Mesendoderm (in vitro differentiated cells): Measurements from ENCODE around the gene PIP5K1B.
A peak's percentile ranks its signal among the peaks of the same experiment; 100 is the strongest.

Experiments
- DNase-seq: peaks from one replicate; pipeline ENCODE4 v3.0.0; 2013
- H2AK5ac ChIP-seq: 2 replicates; pipeline ENCODE4 v1.6.1; 2013; ENCODE audit warnings: low read length, inconsistent platforms
- H2BK120ac ChIP-seq: 2 replicates; pipeline ENCODE4 v1.6.1; 2013; ENCODE audit warnings: low read depth, mild to moderate bottlenecking, low read length, moderate library complexity, mixed read lengths
- H2BK15ac ChIP-seq: replicated peaks from 2 replicates; pipeline ENCODE4 v1.6.1; 2013; ENCODE audit warnings: low read depth, mild to moderate bottlenecking, moderate library complexity
- H2BK5ac ChIP-seq: 2 replicates; pipeline ENCODE4 v1.6.1; 2013; ENCODE audit warnings: low read length, inconsistent platforms
- H3K18ac ChIP-seq: 2 replicates; pipeline ENCODE4 v1.6.1; 2013; ENCODE audit warnings: mild to moderate bottlenecking, low read length, mixed read lengths
- H3K23ac ChIP-seq: one replicate; pipeline ENCODE4 v1.6.1; 2013; ENCODE audit warnings: low read length
- H3K27ac ChIP-seq: 2 replicates; pipeline ENCODE4 v1.5.1; 2013; ENCODE audit warnings: low read depth, mild to moderate bottlenecking, inconsistent platforms, low read length, moderate library complexity
- H3K27me3 ChIP-seq: 2 replicates; pipeline ENCODE4 v1.6.1; 2013; ENCODE audit warnings: low read length, control low read depth, mild to moderate bottlenecking, inconsistent platforms; ENCODE audit not compliant: insufficient read depth, poor library complexity
- H3K36me3 ChIP-seq: 2 replicates; pipeline ENCODE4 v1.6.1; 2013; ENCODE audit warnings: low read length, inconsistent platforms; ENCODE audit not compliant: control insufficient read depth, insufficient read depth
- H3K4ac ChIP-seq: one replicate; pipeline ENCODE4 v1.6.1; 2013; ENCODE audit warnings: low read depth, mild to moderate bottlenecking, low read length, moderate library complexity
- H3K4me1 ChIP-seq: 2 replicates; pipeline ENCODE4 v1.6.1; 2013; ENCODE audit warnings: low read depth, low read length, inconsistent platforms; ENCODE audit not compliant: control insufficient read depth
- H3K4me2 ChIP-seq: 2 replicates; pipeline ENCODE4 v1.6.1; 2013; ENCODE audit warnings: low read length
- H3K4me3 ChIP-seq: 2 replicates; pipeline ENCODE4 v1.5.1; 2013; ENCODE audit warnings: mild to moderate bottlenecking, low read length
- H3K56ac ChIP-seq: one replicate; pipeline ENCODE4 v1.6.1; 2013; ENCODE audit warnings: low read length
- H3K79me1 ChIP-seq: 2 replicates; pipeline ENCODE4 v1.6.1; 2013; ENCODE audit warnings: low read length, inconsistent platforms
- H3K79me2 ChIP-seq: 2 replicates; pipeline ENCODE4 v1.6.1; 2013; ENCODE audit warnings: mild to moderate bottlenecking, low read length; ENCODE audit not compliant: control insufficient read depth, insufficient read depth
- H3K9ac ChIP-seq: 2 replicates; pipeline ENCODE4 v1.6.1; 2013; ENCODE audit warnings: low read length, inconsistent platforms
- H4K5ac ChIP-seq: one replicate; pipeline ENCODE4 v1.6.1; 2013; ENCODE audit warnings: low read length
- H4K8ac ChIP-seq: one replicate; pipeline ENCODE4 v1.6.1; 2013; ENCODE audit warnings: low read depth, mild to moderate bottlenecking, control low read depth, low read length, moderate library complexity
- WGBS: extraction: QIAGEN DNeasy Blood & Tissue Kit; methylation state at CpG from one replicate; pipeline ENCODE4 v1.1.7; 2013; ENCODE audit warnings: low lambda C conversion rate, missing lambda C conversion rate; ENCODE audit not compliant: insufficient coverage; ENCODE audit errors: extremely low coverage; 5-methylcytosine and 5-hydroxymethylcytosine counted together

The PIP5K1B gene

DNA sequence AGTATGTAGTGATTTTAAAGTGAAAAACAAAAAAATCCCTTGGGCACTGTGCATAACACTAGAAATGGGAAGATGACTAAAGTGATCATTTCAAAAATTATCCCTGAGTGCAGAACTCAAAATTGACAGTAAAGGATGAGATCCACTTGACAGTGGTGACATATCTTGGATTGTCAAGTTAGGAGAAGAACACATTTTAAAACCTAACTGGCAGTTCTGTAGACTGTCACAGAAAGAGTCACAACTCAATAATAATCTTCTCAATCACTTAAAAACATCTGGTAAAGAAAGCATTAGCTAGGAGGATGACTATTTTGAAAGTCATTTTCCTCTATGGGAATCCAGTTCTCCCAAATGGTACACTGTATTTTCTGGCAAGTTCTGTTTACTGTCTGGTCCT, 127.1 kb downstream of the PIP5K1B start:
- Histone ChIP-seq H3K36me3 (no peaks in the 10 kb centered on the region), H3K4me2 (no peak overlapping the region), H2AK5ac (no peak overlapping the region), H3K27me3 (peaks cover 1% of the 10 kb centered on the region), H2BK120ac (no peak overlapping the region), H3K79me2 (no peaks in the 10 kb centered on the region), H2BK5ac (no peak overlapping the region), H3K4me3 (no peak overlapping the region), H2BK15ac (no peak overlapping the region), H3K27ac (no peak overlapping the region), H3K79me1 (no peaks in the 10 kb centered on the region), H4K5ac (no peak overlapping the region), H4K8ac (no peak overlapping the region), H3K9ac (no peak overlapping the region), H3K4me1 (no peaks in the 10 kb centered on the region), H3K18ac (no peak overlapping the region), H3K56ac (no peak overlapping the region), H3K4ac (no peak overlapping the region), H3K23ac (no peak overlapping the region)
- DNase-seq = no peak

DNA sequence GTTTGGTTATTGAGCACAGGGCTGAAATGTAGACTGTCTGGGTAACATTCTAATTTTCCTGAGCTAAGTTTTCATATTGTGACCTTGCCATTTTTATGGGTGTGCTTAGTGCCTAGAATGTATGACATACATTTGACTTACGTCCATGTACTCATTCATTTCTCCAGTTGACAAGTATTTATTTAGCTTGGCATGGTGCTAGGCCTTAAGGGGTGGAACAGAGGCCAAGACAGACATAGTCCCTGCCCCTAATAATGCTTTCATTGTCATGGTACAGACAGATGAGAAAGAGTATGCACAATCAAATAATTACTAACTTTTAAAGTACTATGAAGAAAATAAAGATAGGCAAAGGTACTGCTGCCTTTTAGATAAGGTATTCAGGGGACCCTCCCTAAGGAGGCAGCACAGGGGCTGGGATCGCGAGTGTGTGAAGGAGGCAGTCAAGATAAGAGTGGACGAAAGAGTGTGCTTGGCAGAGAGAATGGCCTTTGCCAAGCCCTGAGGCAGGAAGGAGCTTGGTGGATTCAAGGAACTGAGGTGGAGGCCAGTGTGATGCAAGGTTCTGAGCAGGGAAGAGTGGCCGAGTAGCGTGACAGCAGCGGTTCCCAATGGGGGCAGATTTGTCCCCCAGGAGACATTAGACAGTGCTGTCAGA, 128.0 kb downstream of the PIP5K1B start:
- no CpG with 5 or more reads among the region's 7 CpGs for WGBS
- no peak overlapping the region for H3K4me2 ChIP-seq
- H3K23ac ChIP-seq = no peak overlapping the region
- H3K36me3 ChIP-seq = no peaks in the 10 kb centered on the region
- H3K4me1 ChIP-seq = no peaks in the 10 kb centered on the region
- no peaks in the 10 kb centered on the region for H3K79me2 ChIP-seq
- no peak overlapping the region for H3K4ac ChIP-seq
- H3K56ac ChIP-seq = no peak overlapping the region
- H3K79me1 ChIP-seq = no peaks in the 10 kb centered on the region
- H3K27me3 ChIP-seq = peaks cover 2% of the 10 kb centered on the region
- H3K4me3 ChIP-seq = no peak overlapping the region
- H4K8ac ChIP-seq = no peak overlapping the region
- H3K18ac ChIP-seq = no peak overlapping the region
- no peak overlapping the region for H2AK5ac ChIP-seq
- no peak overlapping the region for H2BK5ac ChIP-seq
- no peak overlapping the region for H3K27ac ChIP-seq
- no peak overlapping the region for H4K5ac ChIP-seq
- H2BK120ac ChIP-seq = no peak overlapping the region
- H2BK15ac ChIP-seq = no peak overlapping the region
- no peak for DNase-seq
- no peak overlapping the region for H3K9ac ChIP-seq

DNA sequence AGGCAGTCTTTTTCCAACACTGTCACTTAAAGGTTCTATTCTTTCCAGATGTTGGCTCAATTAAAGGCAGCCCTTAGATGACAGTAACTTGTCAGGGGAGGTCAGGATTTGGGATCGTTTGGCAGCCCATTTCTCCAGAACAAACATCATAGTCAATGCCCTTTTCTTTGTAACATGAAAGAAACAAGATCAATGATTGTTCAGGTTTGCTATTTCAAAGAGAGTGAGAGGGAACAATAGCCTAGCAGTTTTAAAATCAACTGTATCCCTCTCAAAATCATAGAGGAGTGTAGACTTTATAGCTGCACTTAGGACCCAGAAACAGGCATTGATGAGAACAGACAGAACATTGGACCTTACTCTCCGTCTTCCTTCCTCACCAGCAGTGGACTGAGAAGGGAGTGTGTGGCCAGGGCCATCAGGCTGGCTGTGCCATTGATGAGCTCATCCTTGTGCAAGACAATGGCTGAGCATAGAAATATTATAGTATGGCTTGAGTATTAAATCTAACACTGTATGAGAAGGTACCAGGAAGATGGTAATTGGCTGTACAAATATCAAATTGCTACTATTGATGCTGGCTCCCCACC, 130.0 kb downstream of the PIP5K1B start:
- Histone ChIP-seq H3K23ac (no peak overlapping the region), H3K4me2 (no peak overlapping the region), H2BK5ac (no peak overlapping the region), H3K79me1 (no peaks in the 10 kb centered on the region), H3K18ac (no peak overlapping the region), H3K4me1 (no peaks in the 10 kb centered on the region), H2BK120ac (no peak overlapping the region), H3K56ac (no peak overlapping the region), H3K27me3 (peaks cover 2% of the 10 kb centered on the region), H3K36me3 (no peaks in the 10 kb centered on the region), H3K79me2 (no peaks in the 10 kb centered on the region), H4K5ac (no peak overlapping the region), H4K8ac (no peak overlapping the region), H3K4ac (no peak overlapping the region), H3K9ac (no peak overlapping the region), H2BK15ac (no peak overlapping the region), H2AK5ac (no peak overlapping the region), H3K4me3 (no peak overlapping the region), H3K27ac (no peak overlapping the region)
- DNase-seq = no peak
- no CpG with 5 or more reads among the region's 2 CpGs for WGBS

DNA sequence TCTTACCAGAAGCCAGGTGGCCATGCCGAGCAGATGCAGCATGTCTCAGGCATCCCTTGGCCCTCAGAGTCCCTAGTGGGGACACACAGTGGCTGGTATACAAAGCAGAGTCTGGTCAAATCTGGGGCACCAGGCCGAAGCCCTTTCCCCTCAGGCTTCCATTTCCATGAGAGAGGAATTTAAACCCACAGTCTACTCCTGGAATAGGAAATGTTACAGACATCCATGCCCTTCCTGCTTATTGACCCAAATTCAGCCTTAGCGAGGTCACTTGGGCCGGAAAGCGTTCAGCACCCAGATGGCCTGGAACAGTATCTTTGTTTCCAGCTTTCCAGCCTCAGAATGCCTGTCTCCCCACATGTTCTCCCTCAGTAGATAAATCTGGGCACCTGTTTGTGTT, 131.7 kb downstream of the PIP5K1B start:
- H4K5ac ChIP-seq = no peak overlapping the region
- H3K27ac ChIP-seq = no peak overlapping the region
- no peak overlapping the region for H3K23ac ChIP-seq
- no peak overlapping the region for H3K18ac ChIP-seq
- H3K36me3 ChIP-seq = no peaks in the 10 kb centered on the region
- no peak overlapping the region for H3K4me3 ChIP-seq
- H3K79me1 ChIP-seq = no peaks in the 10 kb centered on the region
- DNase-seq = peak; percentile 8
- no peak overlapping the region for H2BK15ac ChIP-seq
- H2AK5ac ChIP-seq = no peak overlapping the region
- H3K4ac ChIP-seq = no peak overlapping the region
- no peak overlapping the region for H2BK120ac ChIP-seq
- H3K4me1 ChIP-seq = no peaks in the 10 kb centered on the region
- peaks cover 2% of the 10 kb centered on the region for H3K27me3 ChIP-seq
- no CpG with 5 or more reads among the region's 5 CpGs for WGBS
- H3K9ac ChIP-seq = no peak overlapping the region
- H3K56ac ChIP-seq = no peak overlapping the region
- H3K4me2 ChIP-seq = no peak overlapping the region
- H3K79me2 ChIP-seq = no peaks in the 10 kb centered on the region
- no peak overlapping the region for H2BK5ac ChIP-seq
- no peak overlapping the region for H4K8ac ChIP-seq

DNA sequence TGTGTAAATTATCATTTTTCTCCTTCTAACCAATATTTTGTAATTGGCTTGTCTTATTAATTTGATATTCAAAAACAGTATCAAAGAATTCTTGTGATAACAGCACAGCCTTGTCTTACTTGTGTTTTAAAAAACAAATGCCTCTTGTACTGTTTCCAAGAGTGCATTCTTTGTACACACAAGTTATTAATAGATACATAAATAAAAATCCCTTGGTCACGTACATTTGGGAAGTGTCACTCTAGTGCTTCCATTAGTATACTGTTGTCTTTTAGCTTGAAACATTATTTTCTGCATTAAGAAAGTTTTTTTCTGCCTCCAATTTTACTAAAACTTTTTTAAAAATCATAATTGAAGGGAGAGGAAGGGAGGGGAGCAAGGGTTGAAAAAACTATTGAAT, 133.2 kb downstream of the PIP5K1B start:
- Histone ChIP-seq H3K18ac (no peak overlapping the region), H4K5ac (no peak overlapping the region), H3K4me3 (no peak overlapping the region), H4K8ac (no peak overlapping the region), H3K56ac (no peak overlapping the region), H3K27me3 (peaks cover 2% of the 10 kb centered on the region), H3K79me2 (no peaks in the 10 kb centered on the region), H2BK5ac (no peak overlapping the region), H3K4me2 (no peak overlapping the region), H3K27ac (no peak overlapping the region), H3K4me1 (no peaks in the 10 kb centered on the region), H2BK15ac (no peak overlapping the region), H2BK120ac (no peak overlapping the region), H3K9ac (no peak overlapping the region), H2AK5ac (no peak overlapping the region), H3K4ac (no peak overlapping the region), H3K79me1 (no peaks in the 10 kb centered on the region), H3K23ac (no peak overlapping the region), H3K36me3 (no peaks in the 10 kb centered on the region)
- WGBS = no CpG with 5 or more reads among the region's 1 CpG
- no peak for DNase-seq
